PFSK-1 (cell line): ENCODE measurements around the gene RPL29.

Source experiments
- FOXP2 ChIP-seq: optimal IDR thresholded peaks from 2 replicates; pipeline ENCODE3; 2011; ENCODE audit warnings: borderline replicate concordance, control low read depth, inconsistent platforms; ENCODE audit not compliant: insufficient read depth; ENCODE audit errors: extremely low read length, extremely low read depth
- POLR2AphosphoS5 ChIP-seq: IDR thresholded peaks from 2 replicates; pipeline ENCODE4 v1.6.1; 2012; ENCODE audit warnings: low read depth, mild to moderate bottlenecking, control low read depth, low read length, moderate library complexity
- SIN3A ChIP-seq: IDR thresholded peaks from 2 replicates; pipeline ENCODE4 v1.6.1; 2012; ENCODE audit warnings: mild to moderate bottlenecking, low read length, moderate library complexity, borderline replicate concordance; ENCODE audit not compliant: insufficient read depth
- TF ChIP-seq, protein P1 (sequence below), 2 experiments: IDR thresholded peaks; 2 replicates each; pipeline versions ENCODE4 v1.6.1 to v1.8.0; 2011 to 2012; ENCODE audit warnings: low read depth in 2 of 2, low read length in 2 of 2, control low read depth in 1 of 2, inconsistent platforms in 1 of 2, mild to moderate bottlenecking in 1 of 2, moderate library complexity in 1 of 2; ENCODE audit not compliant: insufficient read depth in 1 of 2

DNA sequence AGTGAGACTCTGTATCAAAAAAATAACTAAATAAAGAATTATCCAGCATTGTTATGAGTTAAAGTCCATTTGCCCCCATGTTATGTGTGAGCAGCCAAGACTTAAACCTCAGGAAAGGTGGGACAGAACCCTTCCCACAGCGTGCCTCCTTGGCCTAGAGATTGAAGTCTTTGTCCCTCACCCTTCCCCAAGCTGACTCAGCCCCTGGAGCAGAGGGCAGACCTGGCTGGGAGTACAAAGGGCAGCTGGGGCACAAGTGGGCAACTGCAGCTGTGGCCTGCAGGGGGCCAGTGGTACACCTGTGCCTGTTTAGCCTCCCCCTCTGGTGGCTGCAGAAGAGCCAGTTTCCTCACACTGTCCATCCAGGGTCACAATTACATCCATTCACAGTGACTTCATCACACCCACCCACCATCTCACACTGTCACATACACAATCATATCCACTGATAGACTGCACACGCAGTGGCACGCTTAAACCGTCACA lies 13.3 kb downstream of the RPL29 start:
- TF ChIP-seq SIN3A (no peak), POLR2AphosphoS5 (no peak), FOXP2 (no peak)
- TF ChIP-seq, protein P1, sequence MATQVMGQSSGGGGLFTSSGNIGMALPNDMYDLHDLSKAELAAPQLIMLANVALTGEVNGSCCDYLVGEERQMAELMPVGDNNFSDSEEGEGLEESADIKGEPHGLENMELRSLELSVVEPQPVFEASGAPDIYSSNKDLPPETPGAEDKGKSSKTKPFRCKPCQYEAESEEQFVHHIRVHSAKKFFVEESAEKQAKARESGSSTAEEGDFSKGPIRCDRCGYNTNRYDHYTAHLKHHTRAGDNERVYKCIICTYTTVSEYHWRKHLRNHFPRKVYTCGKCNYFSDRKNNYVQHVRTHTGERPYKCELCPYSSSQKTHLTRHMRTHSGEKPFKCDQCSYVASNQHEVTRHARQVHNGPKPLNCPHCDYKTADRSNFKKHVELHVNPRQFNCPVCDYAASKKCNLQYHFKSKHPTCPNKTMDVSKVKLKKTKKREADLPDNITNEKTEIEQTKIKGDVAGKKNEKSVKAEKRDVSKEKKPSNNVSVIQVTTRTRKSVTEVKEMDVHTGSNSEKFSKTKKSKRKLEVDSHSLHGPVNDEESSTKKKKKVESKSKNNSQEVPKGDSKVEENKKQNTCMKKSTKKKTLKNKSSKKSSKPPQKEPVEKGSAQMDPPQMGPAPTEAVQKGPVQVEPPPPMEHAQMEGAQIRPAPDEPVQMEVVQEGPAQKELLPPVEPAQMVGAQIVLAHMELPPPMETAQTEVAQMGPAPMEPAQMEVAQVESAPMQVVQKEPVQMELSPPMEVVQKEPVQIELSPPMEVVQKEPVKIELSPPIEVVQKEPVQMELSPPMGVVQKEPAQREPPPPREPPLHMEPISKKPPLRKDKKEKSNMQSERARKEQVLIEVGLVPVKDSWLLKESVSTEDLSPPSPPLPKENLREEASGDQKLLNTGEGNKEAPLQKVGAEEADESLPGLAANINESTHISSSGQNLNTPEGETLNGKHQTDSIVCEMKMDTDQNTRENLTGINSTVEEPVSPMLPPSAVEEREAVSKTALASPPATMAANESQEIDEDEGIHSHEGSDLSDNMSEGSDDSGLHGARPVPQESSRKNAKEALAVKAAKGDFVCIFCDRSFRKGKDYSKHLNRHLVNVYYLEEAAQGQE (IDR thresholded peaks at IDR 0.05; ENCODE audit: insufficient read depth in 1 of 2, low read depth in 2 of 2, low read length in 2 of 2): no peak
